Measurements from ENCODE around the gene P4HA2.

P4HA2 gene

DNA sequence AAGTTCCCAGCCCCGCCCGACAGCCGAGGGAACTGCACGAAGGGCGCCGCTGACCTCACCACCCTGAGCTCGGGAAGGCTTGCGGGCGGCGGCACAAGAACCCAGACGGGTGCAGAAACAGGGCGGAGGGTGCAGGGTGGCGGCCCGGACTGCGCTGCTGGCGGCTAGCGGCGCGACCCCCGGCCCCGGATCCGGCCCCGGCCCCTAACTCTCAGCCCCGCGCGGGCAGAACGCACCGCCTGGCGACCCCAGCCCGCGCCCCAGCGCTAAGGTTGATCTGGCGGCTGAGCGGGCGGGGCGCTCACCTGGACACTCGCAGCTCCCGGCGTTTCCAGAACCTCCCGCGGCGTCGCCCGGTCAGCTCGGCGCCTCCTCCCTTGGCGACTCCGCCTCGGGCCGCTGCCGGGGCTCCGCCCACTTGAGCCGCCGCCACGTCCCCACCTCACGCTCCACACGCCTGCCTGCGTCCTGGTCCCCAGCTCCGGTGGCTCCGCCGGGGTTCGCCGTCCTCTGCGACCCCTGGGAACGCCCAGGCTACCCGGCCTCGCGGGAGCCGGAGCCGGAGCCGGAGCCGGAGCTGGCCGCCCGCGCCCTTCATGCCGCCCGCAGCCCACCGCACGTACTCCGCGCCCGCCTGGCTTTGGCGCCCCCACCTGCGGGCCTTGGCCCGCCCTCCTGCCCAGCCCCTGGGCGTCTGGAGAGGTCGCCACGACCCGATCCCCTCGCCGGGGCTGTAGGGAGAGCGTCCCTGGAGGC, at the start of gene P4HA2:
Gene P4HA2, minus strand, starts transcription at position 369 of the 756 bp plus-strand sequence. CDS start 9,227 bp downstream, outside the sequence.
- DNase-seq = peak; percentile 42

DNA sequence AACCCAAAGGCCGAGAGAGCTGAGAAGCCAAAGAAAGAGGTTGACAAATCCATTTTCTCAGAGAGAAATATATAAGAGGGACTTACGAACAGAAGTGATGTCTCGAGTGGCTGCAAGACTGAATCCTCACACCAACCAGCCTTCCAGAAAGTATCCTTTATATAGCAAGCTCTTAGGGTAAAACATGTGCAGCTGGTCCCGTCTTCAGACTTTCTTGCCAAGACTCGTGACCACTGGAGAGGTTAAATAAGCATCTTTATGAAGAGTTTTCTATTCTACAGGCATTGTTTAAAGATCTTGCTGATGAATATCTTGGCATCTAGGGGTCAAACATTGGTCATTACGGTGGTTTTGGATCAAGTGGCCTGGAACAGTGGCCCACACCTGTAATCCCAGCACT, 49.6 kb upstream of the P4HA2 start:
- DNase-seq = no peak

DNA sequence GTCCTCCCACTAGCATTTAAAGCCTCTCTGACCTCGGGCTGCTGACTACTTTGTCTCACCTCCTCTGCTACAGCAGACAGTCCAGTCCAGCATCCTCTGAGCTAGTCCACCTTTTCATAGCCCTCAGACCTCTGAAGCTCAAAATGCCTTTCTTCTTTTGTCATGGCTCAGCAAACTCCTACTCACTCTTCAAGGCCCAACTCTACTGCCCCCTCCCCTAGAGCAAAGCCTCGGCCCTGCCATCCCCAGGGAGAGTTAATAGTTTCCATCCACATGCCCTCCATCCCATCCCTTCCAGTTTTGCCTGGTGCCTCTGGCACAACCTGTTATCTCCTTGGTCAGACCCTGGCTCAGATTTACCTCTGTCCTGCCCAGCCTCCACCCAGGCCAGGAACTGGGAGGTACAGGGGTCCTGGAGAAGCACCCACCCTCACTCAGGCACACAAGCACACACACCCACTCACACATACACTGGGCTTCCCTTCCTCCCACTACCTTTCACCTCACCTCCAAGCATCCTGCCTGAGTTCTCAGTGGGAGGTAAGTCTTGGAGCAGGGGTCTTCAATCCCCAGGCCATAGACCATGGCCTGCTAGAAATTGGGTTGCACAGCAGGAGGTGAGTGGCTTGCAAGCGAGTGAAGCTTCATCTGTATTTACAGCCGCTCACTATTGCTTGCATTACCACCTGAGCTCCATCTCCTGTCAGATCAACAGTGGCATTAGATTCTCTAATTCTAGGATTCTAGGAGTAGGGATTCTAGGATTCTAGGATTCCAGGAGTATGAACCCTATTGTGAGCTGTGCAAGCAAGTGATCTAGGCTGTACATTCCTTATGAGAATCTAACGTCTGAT, 47.9 kb upstream of the P4HA2 start:
- DNase-seq = no peak

GRCh38 chr5:132274050-132274792, 46.6 kb upstream of the P4HA2 start:
- DNase-seq = no peak

- no peak for DNase-seq
These were observed 46.0 kb upstream of the P4HA2 start for GRCh38 chr5:132273631-132274030.

GRCh38 chr5:132272311-132273210, 44.9 kb upstream of the P4HA2 start:
- peak; percentile 50 for DNase-seq

DNA sequence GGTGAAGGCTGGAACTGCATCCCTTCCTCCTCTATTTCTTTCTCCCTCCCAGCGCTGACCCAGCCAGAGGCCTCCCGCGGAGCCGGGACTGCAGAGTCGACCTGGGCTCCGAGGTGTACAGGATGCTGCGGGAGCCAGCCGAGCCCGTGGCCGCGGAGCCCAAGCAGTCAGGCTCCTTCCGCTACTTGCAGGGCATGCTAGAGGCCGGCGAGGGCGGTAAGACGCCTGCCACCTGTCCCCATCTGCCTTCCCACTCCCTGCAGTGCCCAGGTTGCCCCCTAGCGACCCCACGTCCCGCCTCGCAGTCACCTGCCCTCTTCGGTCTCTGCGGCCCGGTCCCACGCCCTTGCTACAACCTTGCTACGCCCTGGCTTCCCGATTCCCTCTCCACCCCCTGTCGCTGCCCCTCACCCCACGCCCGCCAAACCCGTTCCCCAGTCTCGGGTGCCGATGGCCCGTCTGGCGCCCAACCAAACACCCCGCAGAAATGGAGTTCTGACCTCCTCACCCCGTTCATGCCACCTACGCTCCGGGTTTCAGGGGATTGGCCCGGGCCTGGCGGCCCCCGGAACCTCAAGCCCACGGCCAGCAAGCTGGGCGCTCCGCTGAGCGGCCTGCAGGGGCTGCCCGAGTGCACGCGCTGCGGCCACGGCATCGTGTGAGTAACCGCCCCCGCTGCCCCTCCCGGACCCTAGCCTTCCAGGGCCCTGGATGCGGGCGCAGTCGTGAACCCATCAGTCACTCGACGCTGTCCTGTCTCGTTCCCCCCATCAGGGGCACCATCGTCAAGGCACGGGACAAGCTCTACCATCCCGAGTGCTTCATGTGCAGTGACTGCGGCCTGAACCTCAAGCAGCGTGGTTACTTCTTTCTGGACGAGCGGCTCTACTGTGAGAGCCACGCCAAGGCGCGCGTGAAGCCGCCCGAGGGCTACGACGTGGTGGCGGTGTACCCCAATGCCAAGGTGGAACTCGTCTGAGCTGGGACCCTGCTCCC, 43.9 kb upstream of the P4HA2 start:
- no peak for DNase-seq

- DNase-seq = no peak
These were observed 43.1 kb upstream of the P4HA2 start for GRCh38 chr5:132270706-132271105.

GRCh38 chr5:132270335-132270665, 42.6 kb upstream of the P4HA2 start:
- no peak for DNase-seq

- DNase-seq = no peak
These were observed 42.1 kb upstream of the P4HA2 start for GRCh38 chr5:132269635-132270334.

GRCh38 chr5:132268769-132269551, 41.3 kb upstream of the P4HA2 start:
- no peak for DNase-seq

- no peak for DNase-seq
These were observed 40.5 kb upstream of the P4HA2 start for GRCh38 chr5:132267931-132268768.

GRCh38 chr5:132267166-132267739, 39.6 kb upstream of the P4HA2 start:
- no peak for DNase-seq

DNA sequence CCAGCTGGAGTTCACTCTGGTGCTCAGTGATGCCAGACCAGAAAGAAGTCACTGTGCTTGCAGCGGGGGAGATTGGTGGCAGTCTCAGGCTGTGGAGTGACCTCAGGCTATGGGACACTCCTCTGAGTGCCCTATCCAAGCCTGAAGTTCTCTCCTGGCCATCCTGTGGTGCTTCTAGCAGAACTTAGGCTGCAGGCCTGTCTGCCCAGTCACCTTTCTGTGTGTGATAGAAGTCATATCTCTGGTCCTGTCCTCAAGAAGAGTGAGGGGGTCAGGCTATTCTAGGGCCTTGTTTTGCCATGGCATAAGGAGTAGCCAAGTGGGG, 39.1 kb upstream of the P4HA2 start:
- DNase-seq = no peak

GRCh38 chr5:132266031-132266835, 38.6 kb upstream of the P4HA2 start:
- no peak for DNase-seq

DNA sequence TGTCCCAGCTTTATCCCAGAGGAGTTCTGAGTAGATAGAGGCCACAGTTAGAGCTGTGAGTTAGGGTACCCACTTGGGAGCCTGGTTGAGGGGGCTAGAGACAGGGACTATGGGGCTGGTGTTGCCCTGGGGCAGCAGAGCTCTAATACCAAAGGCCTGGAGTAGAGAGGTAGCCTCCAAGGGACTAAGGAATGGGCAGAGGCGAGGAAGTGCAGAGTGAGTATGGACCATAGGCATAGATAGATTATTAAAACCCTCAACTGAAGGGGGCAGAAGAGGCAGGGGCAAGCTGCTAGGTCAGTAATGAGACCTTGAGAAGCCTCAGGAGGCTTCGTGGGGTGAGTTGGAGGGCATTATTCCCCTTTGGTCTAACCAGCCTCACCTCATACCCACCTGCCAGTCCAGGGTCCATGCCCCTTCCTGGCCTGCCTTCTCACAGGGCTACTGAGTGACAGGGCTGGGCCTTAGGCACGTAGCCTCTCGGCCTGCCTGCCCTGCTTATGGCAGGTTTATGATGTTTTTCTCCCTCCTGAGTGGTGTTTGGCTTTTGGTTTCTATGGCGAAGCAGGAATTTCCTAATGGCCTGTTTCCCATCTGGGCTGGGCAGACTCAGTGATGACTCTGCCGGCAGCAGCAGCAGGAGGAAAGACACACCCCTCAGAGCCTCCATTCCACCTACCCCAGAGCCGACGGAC, 37.8 kb upstream of the P4HA2 start:
- DNase-seq = no peak
